Activated CD4-positive, alpha-beta memory T cell treated with anti-CD3 and anti-CD28 coated beads, Interleukin-2, amount 10 ng/mL, durations not matched to agents 7 days and 5 days (primary cell): ENCODE data around the gene TNFRSF19. TPM values are rescaled to one million over a fixed set of nuclear protein-coding genes. Genes with fewer than 3 reads are reported as not detected.

Experiments
- CTCF ChIA-PET: fragments of 350-600 bp; sonication (Branson Sonifier 250); formaldehyde crosslinking; loops from one replicate; lab custom pipeline; 2021; ENCODE audit warnings: antibody characterized with exemption, inconsistent platforms; lab: Charles Lee
- POLR2A ChIA-PET: fragments of 350-600 bp; sonication (Branson Sonifier 250); formaldehyde crosslinking; loops from one replicate; lab custom pipeline; 2021; ENCODE audit warnings: antibody characterized with exemption; lab: Charles Lee
- DNase-seq: peaks from one replicate; pipeline ENCODE4 v3.0.0-alpha.2; 2020
- H3K27ac Mint-ChIP-seq: one replicate; pipeline ENCODE4 v1.8.0; 2021; ENCODE audit warnings: mild to moderate bottlenecking, mixed read lengths
- H3K27me3 Mint-ChIP-seq: one replicate; pipeline ENCODE4 v1.8.0; 2021; ENCODE audit warnings: mixed read lengths
- H3K36me3 Mint-ChIP-seq: one replicate; pipeline ENCODE4 v1.8.0; 2021; ENCODE audit warnings: low read depth, mixed read lengths
- H3K4me1 Mint-ChIP-seq: one replicate; pipeline ENCODE4 v1.8.0; 2021; ENCODE audit warnings: mixed read lengths
- H3K4me3 Mint-ChIP-seq: one replicate; pipeline ENCODE4 v1.8.0; 2021; ENCODE audit warnings: mild to moderate bottlenecking, mixed read lengths
- H3K9me3 Mint-ChIP-seq: one replicate; pipeline ENCODE4 v1.8.0; 2021; ENCODE audit warnings: mixed read lengths
- total RNA-seq, 2 experiments: library from RNA; stranded (reverse); gene quantifications; one replicate each; pipeline ENCODE4 v1.2.3, GENCODE V29; 2021

The TNFRSF19 gene
- total RNA-seq, 2 experiments from 2014 or later = 0.33 to 0.45 TPM

- Mint-ChIP-seq H3K9me3 (no peaks in the 10 kb centered on the region), H3K27me3 (peaks cover 6% of the 10 kb centered on the region), H3K27ac (no peak overlapping the region), H3K4me1 (no peaks in the 10 kb centered on the region), H3K4me3 (no peak overlapping the region), H3K36me3 (no peaks in the 10 kb centered on the region)
- ChIA-PET CTCF (no interaction called here), POLR2A (no interaction called here)
- DNase-seq = no peak
Measured at GRCh38 chr13:23554000-23554399, 16.2 kb upstream of the TNFRSF19 start.

GRCh38 chr13:23557043-23557442 is 13.2 kb upstream of the TNFRSF19 start:
- POLR2A ChIA-PET = no interaction called here
- H3K4me1 Mint-ChIP-seq = no peaks in the 10 kb centered on the region
- peaks cover 5% of the 10 kb centered on the region for H3K27me3 Mint-ChIP-seq
- no peak overlapping the region for H3K27ac Mint-ChIP-seq
- no peaks in the 10 kb centered on the region for H3K36me3 Mint-ChIP-seq
- no peaks in the 10 kb centered on the region for H3K9me3 Mint-ChIP-seq
- no peak for DNase-seq
- no peak overlapping the region for H3K4me3 Mint-ChIP-seq
- CTCF ChIA-PET = interaction anchor here (0.6 kb wide), 1 partner anchor 1444 kb away, joined by 4 read pairs; no protein-coding TSS in a partner anchor

GRCh38 chr13:23557733-23558132 is 12.5 kb upstream of the TNFRSF19 start:
- no peaks in the 10 kb centered on the region for H3K36me3 Mint-ChIP-seq
- no peaks in the 10 kb centered on the region for H3K4me1 Mint-ChIP-seq
- ChIA-PET POLR2A (no interaction called here), CTCF (interaction anchor here (0.6 kb wide), 1 partner anchor 1444 kb away, joined by 4 read pairs; no protein-coding TSS in a partner anchor)
- H3K27me3 Mint-ChIP-seq = peaks cover 6% of the 10 kb centered on the region
- H3K4me3 Mint-ChIP-seq = no peak overlapping the region
- no peak for DNase-seq
- H3K9me3 Mint-ChIP-seq = no peaks in the 10 kb centered on the region
- no peak overlapping the region for H3K27ac Mint-ChIP-seq

GRCh38 chr13:23558675-23559536 is 11.3 kb upstream of the TNFRSF19 start:
- DNase-seq = no peak
- Mint-ChIP-seq H3K27me3 (peaks cover 15% of the 10 kb centered on the region), H3K27ac (no peak overlapping the region), H3K9me3 (no peaks in the 10 kb centered on the region), H3K36me3 (no peaks in the 10 kb centered on the region), H3K4me3 (no peak overlapping the region), H3K4me1 (no peaks in the 10 kb centered on the region)
- ChIA-PET POLR2A (no interaction called here), CTCF (no interaction called here)

- Mint-ChIP-seq H3K36me3 (no peaks in the 10 kb centered on the region), H3K27ac (no peak overlapping the region)
Measured at GRCh38 chr13:23560571-23561089, 9.6 kb upstream of the TNFRSF19 start.

GRCh38 chr13:23561261-23561660 is 9.0 kb upstream of the TNFRSF19 start:
- CTCF ChIA-PET = no interaction called here
- POLR2A ChIA-PET = no interaction called here
- DNase-seq = no peak
- no peak overlapping the region for H3K27ac Mint-ChIP-seq
- H3K4me3 Mint-ChIP-seq = no peak overlapping the region
- H3K36me3 Mint-ChIP-seq = no peaks in the 10 kb centered on the region
- no peaks in the 10 kb centered on the region for H3K4me1 Mint-ChIP-seq
- no peaks in the 10 kb centered on the region for H3K9me3 Mint-ChIP-seq
- H3K27me3 Mint-ChIP-seq = peaks cover 14% of the 10 kb centered on the region

More at GRCh38 chr13:23560571-23561089, 9.6 kb upstream of the TNFRSF19 start:
- H3K9me3 Mint-ChIP-seq = no peaks in the 10 kb centered on the region
- H3K4me1 Mint-ChIP-seq = no peaks in the 10 kb centered on the region
- DNase-seq = no peak
- H3K4me3 Mint-ChIP-seq = no peak overlapping the region
- POLR2A ChIA-PET = no interaction called here
- CTCF ChIA-PET = no interaction called here
- peaks cover 11% of the 10 kb centered on the region for H3K27me3 Mint-ChIP-seq

- ChIA-PET CTCF (no interaction called here), POLR2A (no interaction called here)
- DNase-seq = no peak
- Mint-ChIP-seq H3K4me3 (no peak overlapping the region), H3K27ac (no peak overlapping the region), H3K9me3 (no peaks in the 10 kb centered on the region), H3K36me3 (no peaks in the 10 kb centered on the region), H3K4me1 (no peaks in the 10 kb centered on the region), H3K27me3 (peaks cover 21% of the 10 kb centered on the region)
Measured at GRCh38 chr13:23563085-23563845, 6.9 kb upstream of the TNFRSF19 start.

GRCh38 chr13:23567906-23568460 is 2.2 kb upstream of the TNFRSF19 start:
- Mint-ChIP-seq H3K27ac (no peak overlapping the region), H3K9me3 (no peaks in the 10 kb centered on the region), H3K27me3 (peaks cover 53% of the 10 kb centered on the region), H3K4me1 (no peaks in the 10 kb centered on the region), H3K4me3 (no peak overlapping the region), H3K36me3 (no peaks in the 10 kb centered on the region)
- ChIA-PET CTCF (interaction anchor here (1.0 kb wide), 1 partner anchor 300 kb away, joined by 3 read pairs; no protein-coding TSS in a partner anchor), POLR2A (no interaction called here)
- DNase-seq = no peak

GRCh38 chr13:23570921-23571315 is 706 bp downstream of the TNFRSF19 start:
- ChIA-PET CTCF (no interaction called here), POLR2A (no interaction called here)
- Mint-ChIP-seq H3K9me3 (no peaks in the 10 kb centered on the region), H3K27ac (no peak overlapping the region), H3K36me3 (no peaks in the 10 kb centered on the region), H3K27me3 (peaks cover 65% of the 10 kb centered on the region), H3K4me1 (no peaks in the 10 kb centered on the region), H3K4me3 (no peak overlapping the region)
- no peak for DNase-seq

- H3K9me3 Mint-ChIP-seq = no peaks in the 10 kb centered on the region
- H3K27me3 Mint-ChIP-seq = peaks cover 65% of the 10 kb centered on the region
- no peak overlapping the region for H3K4me3 Mint-ChIP-seq
- ChIA-PET CTCF (interaction anchor here (0.6 kb wide), 1 partner anchor 26 kb away, joined by 3 read pairs; no protein-coding TSS in a partner anchor), POLR2A (no interaction called here)
- no peaks in the 10 kb centered on the region for H3K36me3 Mint-ChIP-seq
- no peak overlapping the region for H3K27ac Mint-ChIP-seq
- no peaks in the 10 kb centered on the region for H3K4me1 Mint-ChIP-seq
- DNase-seq = no peak
Measured at GRCh38 chr13:23571431-23571830, 1.2 kb downstream of the TNFRSF19 start.

- H3K4me1 Mint-ChIP-seq = peaks cover 9% of the 10 kb centered on the region
- no peak overlapping the region for H3K27ac Mint-ChIP-seq
- H3K9me3 Mint-ChIP-seq = no peaks in the 10 kb centered on the region
- CTCF ChIA-PET = no interaction called here
- peaks cover 2% of the 10 kb centered on the region for H3K36me3 Mint-ChIP-seq
- no peak overlapping the region for H3K4me3 Mint-ChIP-seq
- DNase-seq = no peak
- POLR2A ChIA-PET = no interaction called here
- H3K27me3 Mint-ChIP-seq = peaks cover 77% of the 10 kb centered on the region
Measured at GRCh38 chr13:23572836-23573235, 2.6 kb downstream of the TNFRSF19 start.

- peaks cover 15% of the 10 kb centered on the region for H3K4me1 Mint-ChIP-seq
- no peak overlapping the region for H3K4me3 Mint-ChIP-seq
- peaks cover 2% of the 10 kb centered on the region for H3K36me3 Mint-ChIP-seq
Measured at GRCh38 chr13:23574421-23575145, 4.4 kb downstream of the TNFRSF19 start.

More at GRCh38 chr13:23574421-23575145, 4.4 kb downstream of the TNFRSF19 start:
- ChIA-PET POLR2A (no interaction called here), CTCF (no interaction called here)
- H3K27ac Mint-ChIP-seq = no peak overlapping the region
- no peak for DNase-seq
- peaks cover 70% of the 10 kb centered on the region for H3K27me3 Mint-ChIP-seq
- H3K9me3 Mint-ChIP-seq = no peaks in the 10 kb centered on the region
